Gastrocnemius medialis (tissue), 4 donors: ENCODE results near the gene ACSBG1. TPM values are rescaled to one million over a fixed set of nuclear protein-coding genes. Genes with fewer than 3 reads are reported as not detected.

Source experiments
- ATAC-seq, 2 donors: fragments of 150-250 bp; one replicate each; pipeline ENCODE4 v1.9.1; 2016
- DNase-seq, 2 donors: peaks; one replicate each; pipeline ENCODE4 v3.0.0-alpha.2; 2019
- H3K27ac ChIP-seq, 4 donors: fragments of 200-600 bp; sonication (generic); 1 replicate in 1 of 4; 2 replicates in 3 of 4; pipeline ENCODE4 v1.5.1; 2016 to 2018; ENCODE audit warnings: mild to moderate bottlenecking in 2 of 4, moderate library complexity in 1 of 4
- H3K27me3 ChIP-seq, 3 donors: fragments of 200-600 bp; sonication (generic) in 2 of 3; 1 replicate in 1 of 3; 2 replicates in 2 of 3; pipeline versions ENCODE4 v1.5.1 to v1.6.0; 2016 to 2019; ENCODE audit warnings: mild to moderate bottlenecking in 1 of 3, moderate library complexity in 1 of 3
- H3K36me3 ChIP-seq, 2 donors: fragments of 200-600 bp; sonication (generic) in 1 of 2; one replicate each; pipeline ENCODE4 v1.5.1; 2017 to 2018
- H3K4me1 ChIP-seq, 2 donors: fragments of 200-600 bp; sonication (generic) in 1 of 2; one replicate each; pipeline ENCODE4 v1.5.1; 2016 to 2017; ENCODE audit warnings: mild to moderate bottlenecking in 2 of 2
- H3K4me3 ChIP-seq, 4 donors: fragments of 200-600 bp; sonication (generic) in 3 of 4; 1 replicate in 1 of 4; 2 replicates in 3 of 4; pipeline ENCODE4 v1.5.1; 2016 to 2019; ENCODE audit warnings: mild to moderate bottlenecking in 2 of 4
- H3K9me3 ChIP-seq, 3 donors: fragments of 200-600 bp; sonication (generic) in 2 of 3; 1 replicate in 1 of 3; 2 replicates in 2 of 3; pipeline ENCODE4 v1.5.1; 2016 to 2019
- POLR2A ChIP-seq, 2 donors: fragments of 450-650 bp; IDR thresholded peaks; one replicate each; pipeline ENCODE4 v1.6.1; 2017; ENCODE audit warnings: antibody characterized with exemption in 2 of 2, mild to moderate bottlenecking in 2 of 2, moderate library complexity in 2 of 2
- in situ Hi-C, 4 donors: fragments of 200-750 bp; cut with MboI; loops; one replicate each; pipeline versions ENCODE4 v1.15.0 to v1.8.0; 2017; ENCODE audit warnings: low sequenced_read_pairs in 4 of 4
- intact Hi-C: fragments of 100-400 bp; cut with DNase I; formaldehyde crosslinking; loops from one replicate; pipeline ENCODE4 v1.15.1; 2023; ENCODE audit warnings: low total_unique reads
- total RNA-seq, 4 donors: library from RNA; depleted of rRNA; stranded (reverse); fragments of >200 nt; gene quantifications; one replicate each; pipeline versions ENCODE4 v1.1.0 to v1.2.3, GENCODE V29; 2016
- TF ChIP-seq, protein P1 (sequence below), 5 experiments: fragments of 450-650 bp in 3 of 5; fragments of 200-600 bp in 2 of 5; sonication (generic) in 2 of 5; IDR thresholded peaks in 4 of 5; conservative IDR thresholded peaks in 1 of 5; 1 replicate in 4 of 5; 2 replicates in 1 of 5; pipeline ENCODE4 v1.5.1; 2016 to 2019; ENCODE audit warnings: antibody characterized with exemption in 5 of 5, mild to moderate bottlenecking in 3 of 5, moderate library complexity in 3 of 5

ACSBG1 gene
- total RNA-seq, 4 donors from 2014 or later: 1.9 TPM; not detected in 3

DNA sequence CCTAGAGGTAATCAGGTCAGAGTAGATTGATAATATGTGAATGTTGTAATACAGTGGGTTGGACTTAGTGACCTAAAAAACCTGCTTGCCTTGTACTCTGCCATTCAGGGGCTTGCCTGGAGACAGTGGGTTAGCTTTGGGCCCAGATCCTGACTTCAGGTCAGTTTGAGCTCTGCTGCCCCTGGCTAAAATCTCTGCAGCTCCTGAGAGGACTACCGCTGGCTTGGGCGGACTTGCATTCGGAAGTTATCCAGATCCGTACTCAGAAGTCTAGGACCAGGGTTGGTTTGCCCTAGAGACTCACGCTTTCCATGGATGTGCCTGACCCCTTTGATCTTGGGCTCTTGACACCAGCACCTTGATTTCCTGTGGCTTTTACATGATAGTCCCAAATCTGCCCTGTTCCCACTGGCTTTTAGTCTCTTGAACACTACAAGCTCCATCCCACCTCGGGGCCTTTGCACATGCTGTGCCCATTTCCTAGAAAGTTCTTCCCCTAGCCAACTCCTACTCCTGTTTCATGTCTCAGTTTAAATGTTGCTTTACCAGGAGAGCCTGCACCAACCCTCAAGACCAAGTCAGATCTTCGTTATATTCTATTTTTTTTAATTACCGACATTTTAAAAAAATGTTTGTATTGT is 5.9 kb downstream of the ACSBG1 start:
- Histone ChIP-seq H3K27ac (no peak overlapping the region), H3K27me3 (no peaks in the 10 kb centered on the region), H3K36me3 (no peaks in the 10 kb centered on the region), H3K9me3 (no peaks in the 10 kb centered on the region), H3K4me3 (no peak overlapping the region), H3K4me1 (no peaks in the 10 kb centered on the region)
- DNase-seq: no peak
- intact Hi-C loops: no loop called here
- TF ChIP-seq, protein P1, sequence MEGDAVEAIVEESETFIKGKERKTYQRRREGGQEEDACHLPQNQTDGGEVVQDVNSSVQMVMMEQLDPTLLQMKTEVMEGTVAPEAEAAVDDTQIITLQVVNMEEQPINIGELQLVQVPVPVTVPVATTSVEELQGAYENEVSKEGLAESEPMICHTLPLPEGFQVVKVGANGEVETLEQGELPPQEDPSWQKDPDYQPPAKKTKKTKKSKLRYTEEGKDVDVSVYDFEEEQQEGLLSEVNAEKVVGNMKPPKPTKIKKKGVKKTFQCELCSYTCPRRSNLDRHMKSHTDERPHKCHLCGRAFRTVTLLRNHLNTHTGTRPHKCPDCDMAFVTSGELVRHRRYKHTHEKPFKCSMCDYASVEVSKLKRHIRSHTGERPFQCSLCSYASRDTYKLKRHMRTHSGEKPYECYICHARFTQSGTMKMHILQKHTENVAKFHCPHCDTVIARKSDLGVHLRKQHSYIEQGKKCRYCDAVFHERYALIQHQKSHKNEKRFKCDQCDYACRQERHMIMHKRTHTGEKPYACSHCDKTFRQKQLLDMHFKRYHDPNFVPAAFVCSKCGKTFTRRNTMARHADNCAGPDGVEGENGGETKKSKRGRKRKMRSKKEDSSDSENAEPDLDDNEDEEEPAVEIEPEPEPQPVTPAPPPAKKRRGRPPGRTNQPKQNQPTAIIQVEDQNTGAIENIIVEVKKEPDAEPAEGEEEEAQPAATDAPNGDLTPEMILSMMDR (IDR thresholded peaks at IDR 0.05 in 4 of 5, conservative IDR thresholded peaks at IDR 0.05 in 1 of 5): no peak
- no peak for TF ChIP-seq POLR2A (IDR thresholded peaks at IDR 0.05)
- ATAC-seq: no peak
- in situ Hi-C loops: loop anchor here in 3 of 4 donors (25.0 kb wide), 1 partner anchor 266 kb away; no protein-coding TSS in a partner anchor

DNA sequence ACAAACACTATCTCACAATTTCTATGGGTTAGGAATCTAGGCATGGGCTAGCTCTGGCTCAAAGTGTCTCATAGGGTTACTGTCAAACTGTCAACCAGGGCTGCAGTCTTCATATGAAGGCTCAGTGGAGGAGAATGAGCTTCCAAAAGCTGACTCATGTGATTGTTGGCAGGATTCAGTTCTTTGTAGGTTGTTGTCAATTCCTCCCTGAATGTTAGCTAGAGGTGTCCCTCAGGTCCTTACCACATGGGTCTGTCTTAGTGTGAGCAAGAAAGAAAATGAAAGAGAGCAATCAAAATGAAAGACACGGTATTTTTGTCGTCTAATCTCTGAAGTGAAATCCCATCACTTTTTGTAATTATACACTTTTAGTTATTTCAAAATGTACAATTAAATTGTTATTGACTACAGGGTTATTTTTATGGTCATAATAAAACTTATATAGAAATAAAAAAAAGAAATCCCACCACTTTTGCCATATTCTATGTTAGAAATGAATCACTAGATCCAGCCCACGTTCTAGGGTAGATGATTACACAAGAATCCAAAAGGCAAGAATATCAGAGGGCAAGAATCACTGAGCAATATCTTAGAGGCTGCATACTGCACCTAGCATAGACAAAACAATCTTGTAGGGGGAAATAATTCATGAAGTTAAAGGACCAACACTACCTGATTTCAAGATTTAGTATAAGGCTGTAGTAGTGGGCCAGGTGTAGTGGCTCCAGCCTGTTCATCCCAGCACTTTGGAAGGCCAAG is 8.4 kb downstream of the ACSBG1 start:
- no peak overlapping the region for H3K4me3 ChIP-seq
- peaks cover 0 to 5% of the 10 kb centered on the region in 2 donors for H3K4me1 ChIP-seq
- intact Hi-C loops (no loop called here), in situ Hi-C loops (loop anchor here in 3 of 4 donors (25.0 kb wide), 1 partner anchor 264 kb away; no protein-coding TSS in a partner anchor)
- H3K27ac ChIP-seq: no peak overlapping the region
- ATAC-seq (no peak), DNase-seq (no peak)
- TF ChIP-seq POLR2A (IDR thresholded peaks at IDR 0.05): no peak
- TF ChIP-seq, protein P1 (IDR thresholded peaks at IDR 0.05 in 4 of 5, conservative IDR thresholded peaks at IDR 0.05 in 1 of 5): no peak
- no peaks in the 10 kb centered on the region for H3K9me3 ChIP-seq
- no peaks in the 10 kb centered on the region for H3K27me3 ChIP-seq
- no peaks in the 10 kb centered on the region for H3K36me3 ChIP-seq

DNA sequence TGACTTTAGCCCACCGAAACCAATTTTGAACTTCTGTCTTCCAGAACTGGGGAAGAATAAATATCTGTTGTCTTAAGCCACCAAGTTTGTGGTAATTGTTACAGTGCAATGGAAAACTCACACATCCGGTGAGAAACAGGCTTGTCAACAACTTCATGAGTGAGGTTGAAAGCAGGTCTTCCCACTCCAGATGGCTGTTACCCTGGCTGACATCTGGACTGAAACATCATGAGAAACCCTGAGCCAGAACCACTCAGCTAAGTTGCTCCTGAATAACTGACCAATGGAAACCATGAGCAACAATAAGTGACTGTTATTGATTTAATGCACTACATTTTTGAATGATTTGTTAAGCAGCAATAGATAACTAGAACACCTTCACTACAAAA is 10.3 kb downstream of the ACSBG1 start:
- Histone ChIP-seq H3K4me3 (no peak overlapping the region), H3K4me1 (peaks cover 0 to 10% of the 10 kb centered on the region in 2 donors), H3K9me3 (no peaks in the 10 kb centered on the region), H3K27me3 (no peaks in the 10 kb centered on the region), H3K36me3 (no peaks in the 10 kb centered on the region), H3K27ac (no peak overlapping the region)
- no peak for DNase-seq
- no peak for TF ChIP-seq POLR2A (IDR thresholded peaks at IDR 0.05)
- ATAC-seq: no peak
- intact Hi-C loops (no loop called here), in situ Hi-C loops (no loop called here)

DNA sequence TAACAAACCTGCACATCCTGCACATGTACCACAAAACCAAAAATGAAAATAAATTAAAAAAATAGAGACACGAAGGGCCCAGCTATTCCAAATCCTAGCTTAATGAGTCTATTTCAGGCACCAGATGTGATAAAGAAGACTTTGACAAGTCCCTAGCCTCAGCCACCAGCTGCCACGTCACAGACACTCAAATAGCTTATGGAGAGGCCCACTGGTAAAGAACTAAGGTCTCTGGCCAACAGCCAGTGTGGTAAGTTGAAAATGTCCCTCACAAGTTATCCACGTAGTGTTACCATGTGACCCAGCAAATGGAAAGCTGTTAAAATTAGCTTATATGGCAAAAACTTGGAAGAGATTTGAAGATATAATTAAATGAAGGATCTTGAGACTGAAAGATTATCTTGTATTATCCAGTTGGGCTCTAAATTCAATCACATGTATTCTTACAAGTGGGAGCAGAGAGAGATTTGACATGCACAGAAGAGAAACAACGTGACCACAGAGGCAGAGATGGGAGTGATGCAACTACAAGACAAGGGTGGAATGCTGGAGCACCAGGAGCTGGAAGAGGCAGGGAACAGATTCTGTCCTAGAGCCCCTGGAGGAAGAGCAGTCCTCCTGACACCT is 10.9 kb downstream of the ACSBG1 start:
- no peak overlapping the region for H3K27ac ChIP-seq
- no peak for ATAC-seq
- intact Hi-C loops: no loop called here

More for the DNA sequence above, 10.9 kb downstream of the ACSBG1 start:
- TF ChIP-seq POLR2A (IDR thresholded peaks at IDR 0.05): no peak
- TF ChIP-seq, protein P1 (IDR thresholded peaks at IDR 0.05 in 4 of 5, conservative IDR thresholded peaks at IDR 0.05 in 1 of 5): no peak
- peaks cover 0 to 10% of the 10 kb centered on the region in 2 donors for H3K4me1 ChIP-seq
- no peak overlapping the region for H3K4me3 ChIP-seq
- in situ Hi-C loops: no loop called here
- no peaks in the 10 kb centered on the region for H3K9me3 ChIP-seq
- H3K27me3 ChIP-seq: no peaks in the 10 kb centered on the region
- no peak for DNase-seq
- H3K36me3 ChIP-seq: no peaks in the 10 kb centered on the region
